ENCODE measurements around the gene TICAM2.
"Not testable (repeated sequence)": the region's sequence is repeated elsewhere in the genome, so short reads cannot be mapped to it uniquely, and the experiment has no call there.

The TICAM2 gene

GRCh38 chr5:115601701-115602590 lies at the start of gene TICAM2:
TICAM2 (minus strand) TSS chr5:115602479; CDS start chr5:115581256, 21,223 bp downstream.
- DNase-seq (ENCODE audit: low read depth) = peak; percentile 71

GRCh38 chr5:115649541-115649940 lies 47.3 kb upstream of the TICAM2 start:
- DNase-seq (ENCODE audit: low read depth) = peak; percentile 7

GRCh38 chr5:115648056-115648455 lies 45.8 kb upstream of the TICAM2 start:
- DNase-seq (ENCODE audit: low read depth) = no peak

- DNase-seq (ENCODE audit: low read depth) = not testable (repeated sequence)
These were observed 43.1 kb upstream of the TICAM2 start for GRCh38 chr5:115645386-115645785.

GRCh38 chr5:115644046-115644445 lies 41.8 kb upstream of the TICAM2 start:
- DNase-seq (ENCODE audit: low read depth) = no peak

GRCh38 chr5:115641948-115642347 lies 39.7 kb upstream of the TICAM2 start:
- peak; percentile 24 for DNase-seq (ENCODE audit: low read depth)

GRCh38 chr5:115640274-115640673 lies 38.0 kb upstream of the TICAM2 start:
- DNase-seq (ENCODE audit: low read depth) = no peak

- no peak for DNase-seq (ENCODE audit: low read depth)
These were observed 37.1 kb upstream of the TICAM2 start for GRCh38 chr5:115639377-115639776.

- no peak for DNase-seq (ENCODE audit: low read depth)
These were observed 35.2 kb upstream of the TICAM2 start for GRCh38 chr5:115637507-115637906.

- DNase-seq (ENCODE audit: low read depth) = no peak
These were observed 33.7 kb upstream of the TICAM2 start for GRCh38 chr5:115636008-115636407.

- DNase-seq (ENCODE audit: low read depth) = peak; percentile 68
These were observed 32.3 kb upstream of the TICAM2 start for GRCh38 chr5:115634343-115635132.

GRCh38 chr5:115629903-115630302 lies 27.6 kb upstream of the TICAM2 start:
- no peak for DNase-seq (ENCODE audit: low read depth)

GRCh38 chr5:115627295-115627865 lies 25.1 kb upstream of the TICAM2 start:
- DNase-seq (ENCODE audit: low read depth) = no peak

GRCh38 chr5:115626445-115626823 lies 24.2 kb upstream of the TICAM2 start:
- no peak for DNase-seq (ENCODE audit: low read depth)

GRCh38 chr5:115625579-115626444 lies 23.5 kb upstream of the TICAM2 start, which contains the start of gene TMED7:
TMED7 (minus strand) TSS chr5:115626036; CDS start chr5:115625792, 244 bp downstream.
- DNase-seq (ENCODE audit: low read depth) = peak; percentile 99

- DNase-seq (ENCODE audit: low read depth) = no peak
These were observed 22.7 kb upstream of the TICAM2 start for GRCh38 chr5:115624994-115625393.

GRCh38 chr5:115623658-115624057 lies 21.4 kb upstream of the TICAM2 start:
- DNase-seq (ENCODE audit: low read depth) = no peak

GRCh38 chr5:115621365-115621900 lies 19.2 kb upstream of the TICAM2 start:
- no peak for DNase-seq (ENCODE audit: low read depth)

GRCh38 chr5:115616892-115617291 lies 14.6 kb upstream of the TICAM2 start:
- DNase-seq (ENCODE audit: low read depth) = no peak

GRCh38 chr5:115616472-115616871 lies 14.2 kb upstream of the TICAM2 start:
- DNase-seq (ENCODE audit: low read depth) = no peak

GRCh38 chr5:115611873-115612272 lies 9.6 kb upstream of the TICAM2 start:
- no peak for DNase-seq (ENCODE audit: low read depth)

Measured in fibroblast of gingiva (primary cell).